ENCODE measurements around the gene CYP27C1.
"Not testable (repeated sequence)": the region's sequence is repeated elsewhere in the genome, so short reads cannot be mapped to it uniquely, and the experiment has no call there.

Gene CYP27C1

GRCh38 chr2:127220768-127221527, 849 bp upstream of the CYP27C1 start:
- DNase-seq (ENCODE audit: low read depth) = no peak
- TF ChIP-seq CTCF (conservative IDR thresholded peaks at IDR 0.05; ENCODE audit: low read length) = no peak
- peak overlapping the region; percentile 5; the same call in 1 of the 2 replicates for H3K4me3 ChIP-seq (ENCODE audit: low read length)

GRCh38 chr2:127219171-127220070, 678 bp downstream of the CYP27C1 start:
- DNase-seq (ENCODE audit: low read depth) = no peak
- H3K4me3 ChIP-seq (ENCODE audit: low read length) = peak overlapping the region; percentile 48
- no peak for TF ChIP-seq CTCF (conservative IDR thresholded peaks at IDR 0.05; ENCODE audit: low read length)

GRCh38 chr2:127218812-127219170, 1.3 kb downstream of the CYP27C1 start:
- DNase-seq (ENCODE audit: low read depth) = no peak
- no peak for TF ChIP-seq CTCF (conservative IDR thresholded peaks at IDR 0.05; ENCODE audit: low read length)
- H3K4me3 ChIP-seq (ENCODE audit: low read length) = peak overlapping the region; percentile 48

- no peak overlapping the region for H3K4me3 ChIP-seq (ENCODE audit: low read length)
- DNase-seq (ENCODE audit: low read depth) = no peak
- TF ChIP-seq CTCF (conservative IDR thresholded peaks at IDR 0.05; ENCODE audit: low read length) = no peak
Measured at GRCh38 chr2:127217470-127218325, 2.4 kb downstream of the CYP27C1 start.

GRCh38 chr2:127216593-127216992, 3.5 kb downstream of the CYP27C1 start:
- TF ChIP-seq CTCF (conservative IDR thresholded peaks at IDR 0.05; ENCODE audit: low read length) = no peak
- no peak for DNase-seq (ENCODE audit: low read depth)
- H3K4me3 ChIP-seq (ENCODE audit: low read length) = no peak overlapping the region

- H3K4me3 ChIP-seq (ENCODE audit: low read length) = no peak overlapping the region
- no peak for DNase-seq (ENCODE audit: low read depth)
- no peak for TF ChIP-seq CTCF (conservative IDR thresholded peaks at IDR 0.05; ENCODE audit: low read length)
Measured at GRCh38 chr2:127216095-127216494, 4.0 kb downstream of the CYP27C1 start.

GRCh38 chr2:127214201-127214600, 5.9 kb downstream of the CYP27C1 start:
- not testable (repeated sequence) for DNase-seq (ENCODE audit: low read depth); H3K4me3 ChIP-seq (ENCODE audit: low read length)
